Measurements from ENCODE around the gene CD72.
A peak's percentile ranks its signal among the peaks of the same experiment; 100 is the strongest.
"Not testable (repeated sequence)": the region's sequence is repeated elsewhere in the genome, so short reads cannot be mapped to it uniquely, and the experiment has no call there.

Gene CD72

GRCh38 chr9:35615981-35616680, 2.1 kb downstream of the CD72 start:
- no peak for DNase-seq

GRCh38 chr9:35612843-35613242, 5.4 kb downstream of the CD72 start:
- no peak for DNase-seq

- DNase-seq, result not testable (repeated sequence)
These were observed 6.1 kb downstream of the CD72 start for GRCh38 chr9:35612066-35612465.

GRCh38 chr9:35611230-35611797, 6.9 kb downstream of the CD72 start:
- peak; percentile 55 to 57 for DNase-seq

- DNase-seq, result no peak
These were observed 8.4 kb downstream of the CD72 start for GRCh38 chr9:35609820-35610163.

- DNase-seq, result no peak
These were observed 9.0 kb downstream of the CD72 start for GRCh38 chr9:35609001-35609819.

- DNase-seq, result no peak
These were observed 10.0 kb downstream of the CD72 start for GRCh38 chr9:35608221-35608620.

GRCh38 chr9:35606726-35607125, 11.5 kb downstream of the CD72 start:
- no peak for DNase-seq

- no peak for DNase-seq
These were observed 12.1 kb downstream of the CD72 start for GRCh38 chr9:35606138-35606504.

- DNase-seq, result peak in 1 of 2 experiments; percentile 10
These were observed 12.7 kb downstream of the CD72 start for GRCh38 chr9:35605351-35606137.

- DNase-seq, result peak; percentile 39 to 66
These were observed 13.4 kb downstream of the CD72 start, which contains the start of gene TESK1 for GRCh38 chr9:35604578-35605350. TSS of gene TESK1 (plus strand) at chr9:35605262. CDS start at chr9:35605620, 358 bp downstream.

- DNase-seq, result peak; percentile 98 to 99
These were observed 14.1 kb downstream of the CD72 start for GRCh38 chr9:35603986-35604577.

GRCh38 chr9:35603506-35603985, 14.7 kb downstream of the CD72 start:
- DNase-seq, result no peak

- DNase-seq, result peak; percentile 13 to 45
These were observed 18.2 kb downstream of the CD72 start for GRCh38 chr9:35599763-35600604.

- no peak for DNase-seq
These were observed 19.2 kb downstream of the CD72 start for GRCh38 chr9:35598866-35599590.

- DNase-seq, result not testable (repeated sequence)
These were observed 21.3 kb downstream of the CD72 start for GRCh38 chr9:35596907-35597306.

- no peak for DNase-seq
These were observed 23.7 kb downstream of the CD72 start for GRCh38 chr9:35594471-35594870.

GRCh38 chr9:35593581-35593980, 24.6 kb downstream of the CD72 start:
- DNase-seq, result no peak

GRCh38 chr9:35588506-35588905, 29.7 kb downstream of the CD72 start:
- DNase-seq, result not testable (repeated sequence)

- not testable (repeated sequence) for DNase-seq
These were observed 33.5 kb downstream of the CD72 start for GRCh38 chr9:35584681-35585080.

Measured in Kasumi-1 (cell line).